NCI-H748 (cell line): ENCODE measurements around the gene OR9G4.

ENCODE experiments used
- DNase-seq: peaks from one replicate; lab custom pipeline; 2025; ENCODE audit not compliant: unreplicated experiment; lab: John Stamatoyannopoulos, UW

The OR9G4 gene

DNA sequence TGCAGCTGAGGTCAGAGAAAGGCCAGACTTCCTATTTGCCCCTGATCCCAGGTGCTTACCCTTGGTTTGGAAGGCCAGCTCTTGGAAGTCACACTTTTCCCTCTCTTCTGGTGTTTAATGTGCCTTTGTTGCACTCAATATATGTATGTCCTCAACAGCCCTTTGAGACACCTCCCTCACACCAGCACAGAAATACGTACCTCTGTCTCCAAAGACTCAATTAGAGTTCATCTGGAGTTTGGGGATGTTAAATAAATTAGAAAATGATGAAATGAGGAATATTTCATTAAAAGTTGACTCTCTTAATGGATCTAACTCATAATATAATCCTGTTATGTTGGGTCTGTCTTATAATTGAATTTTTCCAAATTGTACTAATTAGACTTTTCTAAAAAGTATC lies at the start of gene OR9G4:
TSS of gene OR9G4 (minus strand) at position 101 of the 400 bp plus-strand sequence. CDS start 4,931 bp downstream, outside the sequence.
- DNase-seq, result no peak

DNA sequence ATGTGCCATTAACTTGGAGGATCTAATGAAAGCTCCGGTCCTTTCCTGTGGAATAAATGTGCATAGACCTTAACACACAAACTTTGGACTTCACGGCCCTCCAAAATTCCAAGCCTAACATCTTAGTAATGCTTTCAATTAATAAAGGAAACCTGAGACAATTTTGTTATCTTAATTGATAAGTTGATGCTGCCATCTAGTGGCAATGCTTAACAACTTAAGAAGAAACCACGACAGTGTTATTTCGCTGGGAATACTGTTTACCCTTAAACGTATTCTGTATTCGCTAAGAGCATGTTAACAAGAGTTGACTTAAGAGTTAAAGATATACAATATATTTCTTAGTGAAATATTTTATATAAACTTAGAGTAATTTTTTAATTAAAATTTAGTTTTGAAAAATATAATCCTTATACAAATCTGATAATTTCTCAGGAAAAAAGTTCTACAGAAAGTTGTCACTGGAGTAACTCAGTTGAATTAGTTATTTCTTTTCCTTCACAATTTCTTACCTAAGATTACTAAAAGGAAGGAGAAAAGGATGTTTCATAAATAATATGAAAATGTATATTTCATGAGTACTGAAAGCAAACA lies 35.0 kb upstream of the OR9G4 start:
- DNase-seq, result peak; percentile 83

DNA sequence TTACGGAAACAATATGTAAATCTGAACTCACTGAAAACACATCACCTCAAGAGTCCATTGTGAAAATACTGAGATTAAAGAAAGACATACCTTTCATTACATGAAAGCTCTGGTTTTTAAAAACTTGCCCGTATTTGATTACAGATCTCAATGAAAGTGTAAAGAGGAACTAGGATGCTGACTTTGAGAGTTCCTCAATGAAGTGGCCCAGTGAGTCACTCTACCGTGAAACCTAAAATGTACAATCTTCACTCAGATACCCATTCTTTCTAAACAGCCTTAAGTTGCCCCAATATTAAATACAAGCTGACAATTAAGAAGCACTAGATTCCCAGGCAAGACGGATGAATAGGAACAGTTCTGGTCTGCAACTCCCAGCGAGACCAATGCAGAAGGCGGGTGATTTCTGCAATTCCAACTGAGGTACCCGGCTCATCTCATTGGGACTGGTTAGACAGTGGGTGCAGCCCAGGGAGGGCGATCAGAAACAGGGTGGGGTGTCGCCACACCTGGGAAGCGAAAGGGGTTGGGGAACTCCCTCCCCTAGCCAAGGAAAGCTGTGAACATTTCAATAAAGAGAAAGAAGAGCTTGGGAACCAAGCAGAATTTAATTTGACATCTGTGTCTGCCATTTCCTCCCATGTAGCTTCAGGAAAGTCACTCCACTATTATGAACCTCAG lies 33.8 kb upstream of the OR9G4 start:
- DNase-seq, result no peak

DNA sequence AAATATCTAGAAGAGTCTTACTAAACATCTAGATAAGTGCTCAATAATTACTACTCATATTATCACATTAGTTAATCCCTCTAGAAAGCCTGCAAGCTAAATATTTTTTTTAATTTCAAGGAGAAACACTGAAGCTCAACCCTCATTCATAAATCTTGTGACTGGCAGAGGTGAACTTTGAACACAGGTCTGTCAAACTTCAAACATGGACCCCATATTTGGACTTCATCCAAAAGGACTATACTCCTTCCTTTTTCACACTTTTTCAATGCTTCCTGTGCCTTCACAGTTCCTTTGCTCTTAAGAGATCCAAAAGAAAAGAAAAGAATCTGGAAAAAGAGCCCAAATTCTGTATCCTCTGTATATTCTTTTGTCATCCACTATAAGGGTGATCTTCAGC lies 28.3 kb upstream of the OR9G4 start:
- DNase-seq, result no peak

DNA sequence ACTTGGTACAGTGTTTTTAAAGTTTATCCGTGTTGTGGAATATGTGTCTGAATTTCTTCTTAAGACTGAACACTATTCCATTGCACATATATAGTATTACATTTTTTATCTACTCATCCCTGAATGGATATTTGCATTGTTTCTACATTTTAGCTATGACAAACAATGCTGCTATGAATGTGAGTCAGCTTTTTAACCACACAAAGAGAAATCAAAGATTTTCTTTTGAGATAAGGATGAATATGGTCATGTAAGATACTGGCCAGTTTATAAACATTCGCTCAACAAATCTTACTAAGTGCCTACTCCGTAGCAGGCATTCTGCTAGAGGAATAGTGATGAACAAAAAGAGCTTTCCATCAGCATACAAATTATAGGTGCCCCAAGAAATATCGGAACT lies 16.5 kb upstream of the OR9G4 start:
- DNase-seq, result no peak

DNA sequence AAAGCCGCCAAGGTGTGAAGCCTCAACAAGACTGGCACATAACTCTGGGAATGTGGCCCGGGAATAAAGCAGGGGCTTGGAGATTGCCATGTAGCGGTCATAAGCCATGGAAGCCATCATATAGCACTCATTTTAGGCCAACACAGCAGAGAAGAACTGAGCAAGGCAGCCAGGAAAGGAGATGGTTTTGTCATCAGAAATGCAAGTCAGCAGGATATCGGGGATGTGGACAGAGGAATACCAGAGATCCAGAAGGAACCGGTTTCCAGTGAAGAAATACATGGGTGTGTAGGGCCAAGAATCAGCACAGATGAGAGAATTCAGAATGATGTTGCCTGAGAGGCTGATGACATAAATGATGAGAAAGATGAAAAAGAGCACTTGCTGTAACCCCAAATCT lies 3.0 kb upstream of the OR9G4 start:
- no peak for DNase-seq

DNA sequence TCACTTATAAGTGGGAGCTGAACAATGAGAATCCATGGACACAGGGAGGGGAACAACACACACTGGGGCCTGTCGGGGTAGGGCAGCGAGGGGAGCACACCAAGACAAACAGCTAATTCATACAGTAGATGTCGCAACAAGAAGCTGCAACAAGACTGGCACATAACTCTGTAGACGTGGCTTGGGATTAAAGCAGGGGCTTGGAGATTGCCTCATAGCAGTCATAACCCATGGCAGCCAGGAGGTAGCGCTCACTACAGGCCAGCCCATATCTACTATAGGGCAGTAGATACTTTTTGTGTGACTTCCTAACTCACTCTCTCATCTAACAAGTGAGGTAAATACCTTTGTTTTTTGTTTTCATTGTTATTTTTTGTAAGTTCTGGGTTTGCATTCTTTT lies 1.7 kb upstream of the OR9G4 start:
- DNase-seq, result no peak

DNA sequence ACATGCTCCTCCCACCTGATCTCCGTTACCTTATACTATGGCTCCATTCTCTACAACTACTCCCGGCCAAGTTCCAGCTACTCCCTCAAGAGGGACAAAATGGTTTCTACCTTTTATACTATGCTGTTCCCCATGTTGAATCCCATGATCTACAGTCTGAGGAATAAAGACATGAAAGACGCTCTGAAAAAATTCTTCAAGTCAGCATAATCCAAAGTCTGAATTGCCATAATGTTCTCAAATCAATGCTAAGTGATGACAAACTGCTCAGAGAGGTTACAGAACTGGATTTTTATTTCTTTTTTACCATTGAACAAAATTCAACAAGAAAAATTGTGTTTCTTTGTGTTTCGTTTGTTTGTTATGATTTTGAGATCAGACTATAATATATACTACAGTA lies 7.6 kb downstream of the OR9G4 start:
- DNase-seq, result no peak

DNA sequence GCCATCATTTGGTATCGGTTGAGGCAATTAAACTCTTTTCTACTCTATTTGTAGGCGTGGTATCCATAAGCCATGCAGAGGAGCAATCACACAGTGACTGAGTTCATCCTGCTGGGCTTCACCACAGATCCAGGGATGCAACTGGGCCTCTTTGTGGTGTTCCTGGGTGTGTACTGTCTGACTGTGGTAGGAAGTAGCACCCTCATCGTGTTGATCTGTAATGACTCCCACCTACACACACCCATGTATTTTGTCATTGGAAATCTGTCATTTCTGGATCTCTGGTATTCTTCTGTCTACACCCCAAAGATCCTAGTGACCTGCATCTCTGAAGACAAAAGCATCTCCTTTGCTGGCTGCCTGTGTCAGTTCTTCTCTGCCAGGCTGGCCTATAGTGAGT lies 8.4 kb downstream of the OR9G4 start:
- DNase-seq, result no peak

DNA sequence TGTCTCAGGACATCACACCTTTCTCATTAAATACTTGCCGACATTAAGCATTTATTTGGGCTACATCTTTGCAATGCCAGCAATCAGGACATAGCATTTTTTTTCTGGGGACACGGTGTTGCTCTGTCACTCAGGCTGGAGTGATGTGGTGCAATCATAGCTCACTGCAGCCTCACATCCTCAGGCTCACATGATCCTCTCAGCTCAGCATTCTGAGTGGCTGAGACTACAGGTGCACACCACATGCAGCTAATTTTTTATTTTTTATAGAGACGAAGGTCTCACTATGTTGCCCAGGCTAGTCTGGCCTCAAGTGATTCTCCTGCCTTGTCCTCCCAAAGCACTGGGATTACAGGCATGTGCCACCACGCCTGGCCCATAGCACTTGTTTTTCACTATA lies 28.0 kb downstream of the OR9G4 start:
- no peak for DNase-seq

DNA sequence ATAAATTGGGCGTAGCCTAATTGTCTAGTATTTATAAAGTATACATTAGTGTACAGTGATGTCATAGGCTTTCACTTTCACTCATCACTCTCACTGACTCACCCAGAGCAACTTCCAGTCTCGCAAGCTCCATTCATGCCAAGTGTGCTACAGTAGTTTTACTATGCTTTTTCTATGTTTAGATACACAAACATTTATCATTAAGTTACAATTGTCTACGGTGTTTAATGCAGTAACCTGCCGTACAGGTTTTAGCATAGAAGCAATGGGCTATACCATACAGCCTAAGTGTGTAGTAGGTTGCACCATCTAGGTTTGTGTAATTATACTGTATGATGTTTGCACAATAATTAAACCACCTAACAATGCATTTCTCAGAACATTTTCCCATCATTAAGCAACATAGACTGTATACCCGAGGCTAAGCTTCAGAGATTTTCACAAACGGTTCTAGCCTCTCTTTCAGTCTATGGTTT lies 32.1 kb downstream of the OR9G4 start:
- DNase-seq, result peak; percentile 97

DNA sequence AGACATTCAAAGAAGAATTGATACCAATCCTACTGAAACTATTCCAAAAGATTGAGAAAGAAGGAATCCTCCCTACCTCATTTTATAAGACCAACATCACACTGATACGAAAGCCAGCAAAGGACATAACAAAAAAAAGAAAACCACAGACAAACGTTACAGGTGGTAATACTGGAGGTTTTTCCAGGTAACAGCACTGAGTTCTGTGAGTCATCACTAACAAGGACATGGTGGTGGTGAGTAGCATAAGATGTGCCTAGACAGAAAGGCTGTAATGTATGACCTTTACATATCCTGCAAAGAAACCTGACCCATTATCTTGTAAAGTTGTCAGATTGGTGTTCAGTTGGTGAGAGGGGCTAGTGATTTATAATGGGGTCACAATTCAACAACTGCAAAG lies 34.3 kb downstream of the OR9G4 start:
- DNase-seq, result no peak

DNA sequence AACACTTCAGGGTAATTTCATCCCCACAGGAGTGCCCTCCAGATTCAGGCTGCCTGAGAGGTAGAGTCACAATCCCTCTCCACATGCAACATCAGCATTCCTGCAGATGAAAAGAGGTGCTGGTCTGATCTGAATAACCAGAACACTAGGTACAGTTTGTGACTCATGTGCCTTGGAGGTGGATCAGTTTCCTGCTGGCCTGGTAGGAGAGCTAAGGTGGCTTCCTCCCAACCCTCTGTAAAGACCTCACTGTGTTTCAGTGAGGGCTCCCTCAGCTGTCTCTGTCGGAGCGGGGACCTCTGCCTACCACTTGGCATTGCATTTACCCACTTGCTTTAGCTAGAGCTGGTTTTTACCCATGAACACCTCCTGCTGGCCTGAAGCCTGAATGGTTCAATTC lies 42.0 kb downstream of the OR9G4 start:
- DNase-seq, result no peak

DNA sequence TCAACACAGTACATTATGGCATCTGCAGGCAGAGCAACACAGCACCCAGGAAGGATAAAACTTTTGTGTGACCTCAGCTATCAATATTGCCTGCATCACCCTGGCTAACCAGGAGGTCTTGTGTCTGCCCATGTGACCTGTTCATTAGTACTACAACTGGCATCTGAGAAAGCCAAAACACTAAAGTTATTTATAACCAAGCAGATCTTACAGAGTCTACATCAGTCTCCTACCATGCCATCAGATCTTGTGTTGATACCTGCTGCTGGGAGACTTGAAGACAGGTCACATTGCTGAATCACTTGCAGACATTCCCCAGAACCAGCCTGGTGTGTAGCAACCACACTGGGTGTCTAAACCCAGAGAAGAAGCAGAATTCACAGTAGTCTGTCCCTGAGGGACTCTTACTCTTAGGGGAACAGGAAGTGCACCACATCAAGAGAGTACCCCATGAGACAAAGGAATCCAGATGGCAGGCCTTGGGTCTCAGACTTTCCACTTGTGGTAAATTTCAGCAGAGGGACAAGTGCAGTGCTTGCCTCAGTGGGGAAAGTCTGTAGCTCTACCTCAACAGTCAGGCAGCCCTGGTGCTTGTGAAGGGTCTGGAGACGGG lies 42.6 kb downstream of the OR9G4 start:
- DNase-seq, result no peak

DNA sequence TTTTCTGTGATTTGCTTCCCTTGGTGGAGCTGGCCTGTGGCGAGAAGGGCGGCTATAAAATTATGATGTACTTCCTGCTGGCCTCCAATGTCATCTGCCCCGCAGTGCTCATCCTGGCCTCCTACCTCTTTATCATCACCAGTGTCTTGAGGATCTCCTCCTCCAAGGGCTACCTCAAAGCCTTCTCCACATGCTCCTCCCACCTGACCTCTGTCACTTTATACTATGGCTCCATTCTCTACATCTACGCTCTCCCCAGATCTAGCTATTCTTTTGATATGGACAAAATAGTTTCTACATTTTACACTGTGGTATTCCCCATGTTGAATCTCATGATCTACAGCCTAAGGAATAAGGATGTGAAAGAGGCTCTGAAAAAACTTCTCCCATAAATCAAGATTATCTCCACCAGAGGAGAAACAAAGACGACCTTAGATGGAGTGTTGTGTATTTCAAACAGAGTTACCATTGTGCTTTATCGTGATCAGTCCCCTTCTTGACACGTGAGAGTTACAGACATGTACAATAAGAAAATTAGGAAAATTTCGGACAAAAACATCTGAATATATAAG lies 47.5 kb downstream of the OR9G4 start:
- DNase-seq, result no peak

DNA sequence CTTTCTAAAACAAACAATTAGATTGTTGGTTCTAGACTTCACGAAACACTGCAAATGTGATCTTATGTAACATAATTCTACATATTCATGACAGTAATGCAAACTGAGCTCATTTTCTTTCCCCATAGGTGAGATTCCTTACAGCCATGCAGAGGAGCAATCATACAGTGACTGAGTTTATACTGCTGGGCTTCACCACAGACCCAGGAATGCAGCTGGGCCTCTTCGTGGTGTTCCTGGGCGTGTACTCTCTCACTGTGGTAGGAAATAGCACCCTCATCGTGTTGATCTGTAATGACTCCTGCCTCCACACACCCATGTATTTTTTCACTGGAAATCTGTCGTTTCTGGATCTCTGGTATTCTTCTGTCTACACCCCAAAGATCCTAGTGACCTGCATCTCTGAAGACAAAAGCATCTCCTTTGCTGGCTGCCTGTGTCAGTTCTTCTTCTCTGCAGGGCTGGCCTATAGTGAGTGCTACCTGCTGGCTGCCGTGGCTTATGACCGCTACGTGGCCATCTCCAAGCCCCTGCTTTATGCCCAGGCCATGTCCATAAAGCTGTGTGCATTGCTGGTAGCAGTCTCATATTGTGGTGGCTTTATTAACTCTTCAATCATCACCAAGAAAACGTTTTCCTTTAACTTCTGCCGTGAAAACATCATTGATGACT lies 48.1 kb downstream of the OR9G4 start:
- no peak for DNase-seq

DNA sequence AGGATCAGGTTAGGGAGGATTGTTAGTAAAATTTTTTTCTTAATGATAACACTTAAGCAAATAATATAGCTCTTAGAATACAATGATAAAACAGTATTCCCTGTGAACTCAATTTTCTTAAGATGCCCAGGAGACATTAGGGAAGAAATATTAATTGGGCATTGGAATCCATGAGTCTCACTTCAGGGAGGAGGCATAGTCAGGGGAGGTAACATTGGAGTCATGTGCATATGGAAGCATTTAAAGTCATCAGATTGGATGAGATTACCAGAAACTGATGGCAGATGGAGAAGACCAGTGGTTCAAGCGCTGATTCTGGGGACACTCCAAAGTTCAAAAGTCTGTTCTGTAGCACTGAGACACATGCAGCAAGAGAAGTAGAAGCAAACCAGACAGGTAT lies 49.7 kb downstream of the OR9G4 start, which contains the start of gene OR9G1:
TSS of gene OR9G1 (plus strand) at position 301 of the 400 bp plus-strand sequence. CDS start 1,293 bp downstream, outside the sequence.
- no peak for DNase-seq

DNA sequence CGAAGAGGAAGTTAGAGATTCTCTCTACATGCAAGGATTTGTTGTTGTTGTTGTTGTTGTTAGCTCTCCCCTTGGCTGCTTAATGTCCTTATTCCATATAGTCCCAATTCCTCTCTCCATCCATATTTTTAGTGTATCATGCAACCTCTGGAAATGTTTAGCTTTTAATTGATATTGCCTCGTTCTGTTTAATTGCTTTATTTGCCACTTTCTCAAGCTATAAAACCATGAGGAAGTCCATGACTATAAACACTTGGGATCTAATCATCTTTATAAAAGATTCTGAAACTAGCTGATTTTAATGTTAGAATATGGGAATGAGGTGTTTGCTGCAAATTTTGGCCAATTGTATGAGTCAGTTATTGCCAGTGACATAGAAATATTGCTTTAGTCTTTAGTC lies 55.1 kb downstream of the OR9G4 start:
- no peak for DNase-seq
